ENCODE data around the gene CACNA1C.

GRCh38 chr12:2650261-2651067 lies 597.7 kb downstream of the CACNA1C start:
- TF ChIP-seq POLR2A (IDR thresholded peaks at IDR 0.05; ENCODE audit: low read depth, low read length) (no peak), BHLHE40 (IDR thresholded peaks at IDR 0.05; ENCODE audit: low read depth, low read length) (no peak), RAD21 (IDR thresholded peaks at IDR 0.05; ENCODE audit: low read length) (no peak), FOS (IDR thresholded peaks at IDR 0.05; ENCODE audit: low read depth, low read length) (no peak), SMC3 (IDR thresholded peaks at IDR 0.05; ENCODE audit: low read depth, low read length) (no peak), CEBPB (IDR thresholded peaks at IDR 0.05; ENCODE audit: low read depth, low read length) (no peak), RFX5 (IDR thresholded peaks at IDR 0.05; ENCODE audit: low read depth, low read length) (no peak), MAFK (IDR thresholded peaks at IDR 0.05; ENCODE audit: low read depth, low read length) (no peak), RCOR1 (IDR thresholded peaks at IDR 0.05; ENCODE audit: insufficient replicate concordance, low read length) (no peak)
- TF ChIP-seq, protein P1, sequence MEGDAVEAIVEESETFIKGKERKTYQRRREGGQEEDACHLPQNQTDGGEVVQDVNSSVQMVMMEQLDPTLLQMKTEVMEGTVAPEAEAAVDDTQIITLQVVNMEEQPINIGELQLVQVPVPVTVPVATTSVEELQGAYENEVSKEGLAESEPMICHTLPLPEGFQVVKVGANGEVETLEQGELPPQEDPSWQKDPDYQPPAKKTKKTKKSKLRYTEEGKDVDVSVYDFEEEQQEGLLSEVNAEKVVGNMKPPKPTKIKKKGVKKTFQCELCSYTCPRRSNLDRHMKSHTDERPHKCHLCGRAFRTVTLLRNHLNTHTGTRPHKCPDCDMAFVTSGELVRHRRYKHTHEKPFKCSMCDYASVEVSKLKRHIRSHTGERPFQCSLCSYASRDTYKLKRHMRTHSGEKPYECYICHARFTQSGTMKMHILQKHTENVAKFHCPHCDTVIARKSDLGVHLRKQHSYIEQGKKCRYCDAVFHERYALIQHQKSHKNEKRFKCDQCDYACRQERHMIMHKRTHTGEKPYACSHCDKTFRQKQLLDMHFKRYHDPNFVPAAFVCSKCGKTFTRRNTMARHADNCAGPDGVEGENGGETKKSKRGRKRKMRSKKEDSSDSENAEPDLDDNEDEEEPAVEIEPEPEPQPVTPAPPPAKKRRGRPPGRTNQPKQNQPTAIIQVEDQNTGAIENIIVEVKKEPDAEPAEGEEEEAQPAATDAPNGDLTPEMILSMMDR (conservative IDR thresholded peaks at IDR 0.05; ENCODE audit: low read depth, low read length) = no peak
- TF ChIP-seq, protein P2, sequence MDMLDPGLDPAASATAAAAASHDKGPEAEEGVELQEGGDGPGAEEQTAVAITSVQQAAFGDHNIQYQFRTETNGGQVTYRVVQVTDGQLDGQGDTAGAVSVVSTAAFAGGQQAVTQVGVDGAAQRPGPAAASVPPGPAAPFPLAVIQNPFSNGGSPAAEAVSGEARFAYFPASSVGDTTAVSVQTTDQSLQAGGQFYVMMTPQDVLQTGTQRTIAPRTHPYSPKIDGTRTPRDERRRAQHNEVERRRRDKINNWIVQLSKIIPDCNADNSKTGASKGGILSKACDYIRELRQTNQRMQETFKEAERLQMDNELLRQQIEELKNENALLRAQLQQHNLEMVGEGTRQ (IDR thresholded peaks at IDR 0.05; ENCODE audit: low read depth, low read length) = no peak

Measured in IMR-90 (cell line).